Keratinocyte (primary cell): Measurements from ENCODE around the gene VIPR2.

Experiments used
- CTCF ChIP-seq, 3 experiments: IDR thresholded peaks in 1 of 3; conservative IDR thresholded peaks in 1 of 3; optimal IDR thresholded peaks in 1 of 3; 2 replicates in 2 of 3; 3 replicates in 1 of 3; pipeline versions ENCODE3 to v1.5.1; 2011; ENCODE audit warnings: low read length in 3 of 3, mild to moderate bottlenecking in 3 of 3, moderate library complexity in 2 of 3, control low read depth in 1 of 3, inconsistent platforms in 1 of 3; ENCODE audit not compliant: insufficient read depth in 2 of 3; ENCODE audit errors: extremely low read depth in 1 of 3
- EZH2 ChIP-seq: IDR thresholded peaks from one replicate; pipeline ENCODE4 v1.6.1; 2012; ENCODE audit warnings: inconsistent platforms, mild to moderate bottlenecking, low read length, moderate library complexity

GRCh38 chr7:159014297-159015062 lies 130.2 kb downstream of the VIPR2 start:
- TF ChIP-seq CTCF (optimal IDR thresholded peaks at IDR 0.05 in 1 of 3, IDR thresholded peaks at IDR 0.05 in 1 of 3, conservative IDR thresholded peaks at IDR 0.05 in 1 of 3; ENCODE audit: extremely low read depth in 1 of 3, insufficient read depth in 2 of 3, low read length in 3 of 3) (no peak), EZH2 (no peak)
